GM18867 (cell line): ENCODE measurements around the gene PRKCD.

ENCODE experiments used
- ATAC-seq: cut with Tn5 transposase; IDR thresholded peaks from one replicate; pipeline ENCODE4 v1.9.1; 2021; ENCODE audit warnings: mild to moderate bottlenecking, moderate library complexity; ENCODE audit not compliant: unreplicated experiment

The PRKCD gene

DNA sequence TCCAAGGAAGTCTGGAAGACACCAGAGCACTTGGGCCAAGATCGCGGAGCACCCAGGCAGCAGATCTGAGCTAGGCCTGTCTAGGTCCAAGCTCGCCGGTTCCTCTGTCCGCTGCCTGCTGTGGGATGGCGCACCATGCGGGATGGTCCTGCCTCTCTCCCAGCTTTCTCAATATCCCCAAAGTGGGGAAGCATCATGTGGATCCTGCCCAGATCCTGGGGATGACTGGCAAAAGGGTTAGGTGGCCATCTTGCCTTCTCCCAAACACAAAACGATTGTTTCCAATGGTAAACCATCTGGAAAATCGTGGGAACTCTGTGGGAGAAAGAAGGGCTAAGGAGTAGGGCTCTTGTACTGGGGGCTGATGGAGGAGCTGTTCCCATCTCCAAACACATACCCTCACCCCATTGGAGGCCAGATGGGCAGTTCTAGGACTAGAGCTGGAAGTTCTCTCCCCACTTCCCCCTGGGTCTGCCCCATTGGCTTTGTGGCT, 8.9 kb downstream of the PRKCD start:
- no peak for ATAC-seq

DNA sequence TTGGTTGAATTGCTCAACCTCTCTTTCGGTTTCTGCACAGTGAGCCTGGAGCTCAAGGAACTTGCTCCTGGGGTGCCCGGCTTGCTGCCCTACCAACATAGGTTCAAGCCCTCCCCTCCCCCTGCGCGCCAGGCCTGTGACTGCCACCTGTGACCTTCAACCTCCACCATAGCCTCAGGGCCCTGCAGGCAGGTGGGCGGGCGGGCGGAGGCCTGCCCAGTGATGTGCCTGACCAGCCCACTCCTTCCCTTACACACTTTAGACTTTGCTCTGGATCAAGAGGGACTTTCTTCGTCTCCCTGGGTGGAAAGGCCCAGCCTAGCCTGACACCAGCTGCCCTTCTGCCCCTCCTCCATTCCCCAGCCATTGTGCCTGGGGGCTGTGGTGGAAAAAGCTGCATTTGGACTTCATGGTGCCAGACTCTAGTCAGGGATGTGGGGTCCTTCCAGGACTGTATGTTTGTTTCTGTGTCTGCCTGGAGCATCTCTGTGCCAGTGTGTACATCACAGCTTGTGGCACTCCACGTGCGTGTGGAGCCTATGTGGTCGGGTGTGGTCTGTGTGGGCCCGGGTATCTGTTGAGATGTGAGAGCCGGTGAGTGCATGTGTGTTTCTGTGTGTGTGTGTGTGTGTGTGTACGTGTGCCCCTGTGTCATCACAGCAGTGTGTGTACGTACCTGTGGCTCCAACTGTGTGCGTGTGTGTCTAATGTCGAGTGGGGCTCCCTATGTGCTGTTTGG, 9.5 kb downstream of the PRKCD start:
- no peak for ATAC-seq

- no peak for ATAC-seq
Measured at GRCh38 chr3:53171064-53171418, 10.0 kb downstream of the PRKCD start.

GRCh38 chr3:53171827-53172505, 11.0 kb downstream of the PRKCD start:
- ATAC-seq: no peak

DNA sequence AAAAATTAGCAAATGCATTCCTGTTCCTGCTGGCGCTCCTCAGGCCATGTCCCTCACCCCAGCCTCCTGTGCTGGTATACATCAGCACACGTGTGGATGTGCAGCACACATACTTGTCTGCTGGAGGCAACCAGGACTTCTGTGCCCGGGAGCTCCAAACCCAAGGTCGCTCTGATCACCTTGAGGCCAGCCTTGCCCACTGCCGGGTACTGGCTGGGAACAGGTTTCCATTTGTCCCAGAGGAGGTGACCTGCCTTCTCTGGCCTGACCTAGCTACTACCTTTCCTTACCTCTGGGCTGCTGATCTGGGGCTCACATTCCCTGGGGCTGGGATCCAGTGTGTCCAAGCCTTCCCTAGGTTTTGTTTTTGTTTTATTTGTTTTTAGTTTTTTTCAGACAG, 12.1 kb downstream of the PRKCD start:
- no peak for ATAC-seq

DNA sequence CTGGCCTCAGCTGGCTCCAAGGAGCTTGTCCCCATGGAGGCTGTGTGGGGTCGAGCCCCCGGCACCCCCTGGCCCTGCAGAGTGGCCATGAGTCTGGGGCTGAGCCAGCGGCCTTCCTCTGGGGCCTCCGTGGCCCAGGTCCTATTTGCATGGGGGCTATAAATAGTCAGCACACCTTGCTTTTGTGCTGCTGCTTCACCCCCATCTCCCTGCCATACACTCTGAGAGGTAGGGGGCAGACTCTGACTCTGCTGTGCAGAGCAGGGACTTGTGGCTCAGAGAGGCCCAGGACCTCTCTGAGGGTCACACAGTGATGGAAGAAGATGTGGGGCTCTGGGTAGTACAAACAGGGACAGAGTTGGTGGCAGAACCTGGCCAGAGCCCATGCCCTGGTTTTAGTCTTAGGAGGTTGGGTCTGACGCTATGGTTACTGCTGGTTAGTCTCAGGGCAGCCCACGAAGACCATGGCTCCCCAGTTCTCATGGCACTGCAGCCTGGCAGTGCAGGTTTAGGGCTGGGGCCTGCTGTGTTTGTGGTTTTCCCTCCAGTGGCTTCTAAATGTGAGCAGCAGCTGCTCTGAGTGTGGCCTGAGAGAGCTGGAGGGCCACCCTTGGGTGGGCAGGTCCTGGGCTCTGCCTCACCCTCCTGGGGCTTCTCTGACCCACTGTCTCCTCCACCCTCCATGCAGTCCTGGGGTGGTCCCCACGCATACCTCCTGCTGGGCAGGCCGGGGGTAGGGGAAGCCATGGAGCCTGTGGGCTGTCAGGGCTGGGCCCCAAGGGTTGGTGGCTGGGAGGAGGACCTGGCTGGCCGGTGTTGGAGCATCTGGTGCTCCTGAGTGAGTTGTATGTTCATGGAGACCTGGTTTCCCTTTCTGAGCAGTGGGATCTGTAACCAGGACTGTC, 13.6 kb downstream of the PRKCD start:
- ATAC-seq: peak; percentile 71

DNA sequence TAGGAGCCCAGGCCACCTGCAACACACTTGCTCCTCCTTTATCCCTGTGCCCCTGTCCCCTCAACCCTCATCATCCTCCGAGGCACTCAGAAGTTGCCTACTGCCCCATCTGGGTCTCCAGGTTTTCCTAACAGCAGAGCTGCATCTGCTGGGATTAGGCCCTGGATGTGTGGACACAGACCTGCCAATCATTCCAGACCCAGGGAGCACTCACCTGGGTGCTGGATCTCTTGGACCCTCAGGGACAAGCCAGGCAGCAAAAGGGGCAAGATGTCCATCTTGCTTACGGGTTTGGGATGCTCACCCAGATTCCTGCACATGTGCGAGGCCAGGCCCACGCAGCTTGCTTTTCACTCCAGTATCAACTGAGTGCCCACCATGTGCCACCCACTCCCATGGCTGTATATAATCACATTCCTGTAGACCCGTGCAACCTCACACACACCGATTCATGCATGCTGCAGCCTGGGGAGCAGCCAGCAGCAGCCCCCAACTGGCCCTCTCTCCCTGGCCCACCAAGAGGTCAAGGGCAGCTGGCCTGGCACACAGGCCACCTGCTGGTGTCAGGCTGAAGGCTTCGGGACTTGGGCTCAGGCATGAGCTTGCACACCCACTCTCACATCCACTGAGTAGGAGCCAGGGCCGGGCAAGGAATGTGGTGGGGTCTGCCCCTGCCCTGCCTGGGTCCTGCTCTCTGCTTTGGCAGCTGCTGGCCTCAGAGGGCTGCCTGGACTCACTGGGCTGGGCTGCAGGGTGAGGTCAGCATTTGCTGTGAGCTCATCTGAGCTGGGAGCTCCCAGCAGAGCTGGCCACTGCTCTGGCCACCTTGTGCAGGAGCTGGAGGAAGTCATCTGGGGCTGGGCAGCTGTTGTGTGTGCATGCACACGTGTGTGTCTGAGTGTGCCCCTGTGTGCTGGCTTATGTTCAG, 14.9 kb downstream of the PRKCD start:
- no peak for ATAC-seq

- no peak for ATAC-seq
Measured at GRCh38 chr3:53178246-53178645, 17.2 kb downstream of the PRKCD start.

- ATAC-seq: no peak
Measured at GRCh38 chr3:53179580-53179979, 18.6 kb downstream of the PRKCD start.

DNA sequence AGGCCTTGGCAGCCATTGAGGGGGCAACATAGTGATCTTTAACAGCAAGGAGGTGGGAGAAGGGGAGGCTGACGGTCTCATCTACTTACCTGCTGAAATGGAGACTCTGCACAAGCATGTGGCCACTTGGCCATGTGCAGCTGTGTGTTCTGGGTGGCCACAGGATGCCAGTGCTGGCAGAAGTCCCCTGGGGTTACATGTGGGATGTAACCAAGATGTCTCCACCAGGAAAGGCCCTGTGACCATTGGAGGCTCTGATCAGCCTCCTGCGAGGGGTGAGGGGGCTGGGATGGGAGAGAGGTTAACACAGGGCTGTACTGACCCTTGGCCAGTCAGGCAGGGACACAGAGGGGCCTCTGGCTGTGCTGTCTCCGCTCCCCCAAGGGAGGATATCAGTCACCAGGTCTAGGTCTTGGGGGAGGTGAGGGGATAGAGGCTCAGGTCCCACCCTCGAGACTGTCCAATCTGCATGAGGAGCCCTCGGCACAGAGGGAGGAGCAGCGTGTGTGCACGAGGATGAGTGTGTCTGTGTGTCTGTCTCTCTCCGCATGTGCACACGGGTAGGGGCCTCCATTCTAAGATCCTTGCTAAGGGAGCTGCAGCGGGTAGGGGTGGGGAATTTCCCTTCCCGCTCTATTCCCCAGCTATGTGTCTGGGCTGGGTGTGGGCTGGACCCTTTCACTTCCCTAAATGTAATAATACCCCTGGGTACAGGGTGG, 19.5 kb downstream of the PRKCD start:
- peak; percentile 91 for ATAC-seq

- ATAC-seq: no peak
Measured at GRCh38 chr3:53181024-53181371, 20.0 kb downstream of the PRKCD start.

DNA sequence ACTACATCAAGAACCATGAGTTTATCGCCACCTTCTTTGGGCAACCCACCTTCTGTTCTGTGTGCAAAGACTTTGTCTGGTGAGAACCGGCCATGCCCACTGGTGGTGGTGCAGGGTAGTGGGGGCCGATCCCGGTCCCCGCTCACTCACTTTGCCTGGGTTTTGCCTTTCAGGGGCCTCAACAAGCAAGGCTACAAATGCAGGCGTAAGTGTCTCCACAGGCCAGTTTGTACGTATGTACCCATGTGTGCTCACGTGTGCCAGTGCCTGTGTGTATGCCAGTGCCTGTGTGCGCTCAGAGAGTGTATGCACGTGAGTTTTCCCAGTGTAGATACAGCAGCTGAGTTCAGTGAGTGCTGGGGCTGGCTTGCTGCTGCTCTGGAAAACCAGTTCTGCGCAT, 20.5 kb downstream of the PRKCD start:
- no peak for ATAC-seq

GRCh38 chr3:53182764-53183355, 21.9 kb downstream of the PRKCD start:
- no peak for ATAC-seq

DNA sequence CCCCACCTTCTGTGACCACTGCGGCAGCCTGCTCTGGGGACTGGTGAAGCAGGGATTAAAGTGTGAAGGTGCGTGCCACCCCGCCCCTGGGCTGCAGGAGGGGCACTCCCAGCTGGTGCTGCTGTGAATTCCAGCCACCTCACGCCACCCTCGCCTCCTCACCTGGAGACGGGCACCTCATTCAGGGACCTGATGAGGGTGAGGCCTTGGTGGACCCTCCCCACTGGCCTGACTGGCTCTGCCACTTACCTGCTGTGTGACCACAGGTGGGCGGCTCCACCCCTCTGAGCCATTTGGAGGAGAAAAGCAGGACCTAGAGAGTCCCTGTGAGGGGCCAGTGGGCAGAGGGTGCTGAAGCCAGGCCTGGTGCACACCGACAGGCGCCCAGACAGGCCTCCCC, 22.5 kb downstream of the PRKCD start:
- no peak for ATAC-seq

GRCh38 chr3:53184701-53185100, 23.7 kb downstream of the PRKCD start:
- ATAC-seq: no peak

DNA sequence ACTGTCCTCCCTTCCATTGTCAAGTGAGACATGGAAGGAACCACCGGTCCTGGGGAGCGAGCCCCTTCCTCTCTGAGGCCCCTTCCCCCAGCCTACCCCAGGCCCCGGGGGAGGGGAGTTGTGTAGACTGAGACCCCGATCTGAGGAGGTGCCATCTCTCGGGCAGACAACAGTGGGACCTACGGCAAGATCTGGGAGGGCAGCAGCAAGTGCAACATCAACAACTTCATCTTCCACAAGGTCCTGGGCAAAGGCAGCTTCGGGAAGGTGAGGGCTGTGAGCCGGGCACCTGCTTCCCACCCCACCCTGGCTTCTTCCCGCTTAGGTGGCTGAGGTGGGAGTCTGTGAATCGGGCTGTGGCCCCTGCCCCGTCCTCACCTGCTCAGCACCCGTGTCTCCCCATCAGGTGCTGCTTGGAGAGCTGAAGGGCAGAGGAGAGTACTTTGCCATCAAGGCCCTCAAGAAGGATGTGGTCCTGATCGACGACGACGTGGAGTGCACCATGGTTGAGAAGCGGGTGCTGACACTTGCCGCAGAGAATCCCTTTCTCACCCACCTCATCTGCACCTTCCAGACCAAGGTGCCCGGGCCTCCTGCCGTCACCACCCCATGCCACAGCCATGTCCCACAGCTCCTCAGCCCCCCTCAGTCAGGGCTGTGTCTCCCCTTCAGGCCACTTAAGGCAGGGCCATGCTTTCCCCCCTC, 24.9 kb downstream of the PRKCD start:
- no peak for ATAC-seq

DNA sequence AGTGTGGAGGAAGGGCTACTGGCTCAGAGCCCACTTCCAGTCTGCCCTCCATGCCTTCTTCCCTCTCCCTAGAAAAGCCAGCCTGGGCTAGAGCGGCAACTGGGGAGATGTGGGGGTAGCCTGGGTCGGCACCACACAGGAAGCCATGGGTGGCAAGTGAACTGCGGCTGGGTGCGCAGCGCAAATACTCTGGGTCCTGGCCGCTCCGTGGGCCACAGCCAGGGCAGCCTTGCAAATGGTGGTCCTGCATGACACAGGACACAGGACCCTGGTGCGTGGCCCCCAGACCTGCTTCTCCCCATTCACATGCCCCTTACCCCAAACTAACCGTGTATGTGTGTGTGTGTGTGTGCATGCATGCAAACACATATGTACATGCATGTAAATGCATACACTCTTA, 25.7 kb downstream of the PRKCD start:
- no peak for ATAC-seq

DNA sequence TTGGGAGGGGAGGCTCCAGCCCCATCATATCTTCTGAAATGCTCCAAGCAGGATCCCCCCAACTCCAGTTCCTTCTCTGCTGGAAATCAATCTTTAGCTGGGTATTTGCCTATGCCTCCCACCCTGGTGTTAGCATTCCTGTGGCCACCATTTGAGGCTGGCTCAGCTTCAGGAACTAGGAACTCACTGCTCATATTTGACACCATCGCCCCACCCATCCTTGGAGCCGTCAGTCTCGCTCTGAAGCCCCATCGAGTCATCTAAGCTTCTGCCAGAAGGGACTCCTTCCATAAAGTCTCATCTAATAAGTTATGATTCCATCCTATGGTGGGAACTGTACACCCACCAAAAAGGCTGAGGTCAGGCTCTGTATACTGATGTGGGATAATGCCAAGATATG, 26.4 kb downstream of the PRKCD start:
- no peak for ATAC-seq

GRCh38 chr3:53188136-53188685, 27.2 kb downstream of the PRKCD start:
- ATAC-seq: no peak
